NT2/D1 (cell line): Measurements from ENCODE around the gene ZSCAN23.

Experiments
- DNase-seq: peaks from one replicate; pipeline ENCODE4 v3.0.0-alpha.2; 2011; ENCODE audit warnings: low read depth, low spot score
- H3K27me3 ChIP-seq: 2 replicates; pipeline ENCODE4 v1.6.0; 2011; ENCODE audit warnings: mild to moderate bottlenecking; ENCODE audit not compliant: insufficient read length, insufficient read depth
- H3K36me3 ChIP-seq: 2 replicates; pipeline ENCODE4 v1.6.1; 2011; ENCODE audit warnings: mild to moderate bottlenecking, low read length, mixed read lengths; ENCODE audit not compliant: insufficient read depth, insufficient read length
- H3K4me1 ChIP-seq: 2 replicates; pipeline ENCODE4 v1.5.1; 2011; ENCODE audit not compliant: insufficient read depth, insufficient read length
- H3K4me3 ChIP-seq: 2 replicates; pipeline ENCODE4 v1.5.1; 2011; ENCODE audit warnings: low read depth; ENCODE audit not compliant: insufficient read length
- H3K9ac ChIP-seq: 2 replicates; pipeline ENCODE4 v1.6.0; 2011; ENCODE audit warnings: low read depth; ENCODE audit not compliant: insufficient read length
- H3K9me3 ChIP-seq: 2 replicates; pipeline ENCODE4 v1.5.1; 2011; ENCODE audit warnings: mild to moderate bottlenecking, low read length; ENCODE audit not compliant: insufficient read depth
- SUZ12 ChIP-seq: IDR thresholded peaks from 2 replicates; pipeline ENCODE4 v1.6.1; 2011; ENCODE audit not compliant: insufficient read length, insufficient read depth; ENCODE audit errors: extremely low read depth
- YY1 ChIP-seq: IDR thresholded peaks from 2 replicates; pipeline ENCODE4 v1.6.1; 2011; ENCODE audit not compliant: insufficient read length, insufficient read depth
- ZNF274 ChIP-seq: IDR thresholded peaks from 2 replicates; pipeline ENCODE4 v1.6.1; 2011; ENCODE audit warnings: mild to moderate bottlenecking, low read depth, low read length

Gene ZSCAN23

GRCh38 chr6:28384143-28384533 is 59.2 kb downstream of the ZSCAN23 start:
- Histone ChIP-seq H3K9me3 (peaks cover 12% of the 10 kb centered on the region; the same call in 1 of the 2 replicates), H3K27me3 (no peaks in the 10 kb centered on the region), H3K9ac (no peak overlapping the region), H3K4me3 (no peak overlapping the region), H3K4me1 (no peaks in the 10 kb centered on the region), H3K36me3 (peaks cover 51% of the 10 kb centered on the region)
- TF ChIP-seq ZNF274 (no peak), YY1 (no peak), SUZ12 (no peak)
- no peak for DNase-seq

DNA sequence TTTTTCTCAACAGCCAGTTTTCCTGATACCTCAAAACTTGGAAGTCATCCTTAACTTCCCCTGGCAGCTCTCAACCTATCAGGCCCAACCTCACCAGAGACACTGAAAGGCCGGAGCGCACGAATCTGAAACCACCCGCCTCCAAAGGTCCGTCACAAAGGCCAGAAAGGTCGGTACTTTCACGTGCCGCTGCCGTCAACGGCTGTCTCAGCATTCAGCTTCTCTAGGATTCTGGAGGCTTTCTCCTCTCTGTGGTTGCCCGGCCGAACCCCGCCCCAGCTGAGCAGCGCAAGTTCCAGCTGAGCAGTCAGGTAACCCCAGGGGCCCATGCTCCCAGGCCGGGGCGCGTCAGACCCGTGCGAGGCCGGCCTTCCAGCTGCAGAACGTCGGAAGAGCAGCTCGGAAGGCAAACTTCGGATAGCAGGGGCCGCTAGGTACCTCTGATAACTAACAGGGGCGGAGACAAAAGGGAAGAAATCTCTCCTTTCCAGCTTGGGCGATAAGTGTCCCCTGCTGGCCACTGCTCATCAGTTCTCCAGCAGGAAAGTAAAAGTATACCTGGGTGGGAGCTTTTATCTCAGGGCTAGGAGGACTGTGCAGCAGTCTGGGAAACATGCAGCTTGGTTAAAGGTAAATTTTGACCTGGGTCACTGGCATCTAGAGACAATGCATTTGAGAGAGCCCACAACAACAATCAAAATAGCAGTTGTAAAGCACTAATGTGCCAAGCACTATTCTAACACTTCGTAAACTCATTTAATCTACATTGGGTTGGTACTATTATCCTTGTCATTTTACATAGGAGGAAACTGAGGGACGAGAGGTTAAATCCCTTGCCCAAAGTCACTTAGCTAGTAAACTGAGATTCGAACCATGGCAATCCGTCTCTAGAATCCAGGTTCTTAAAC is 59.8 kb downstream of the ZSCAN23 start:
- H3K36me3 ChIP-seq: peaks cover 47% of the 10 kb centered on the region
- peak; percentile 72 for DNase-seq
- TF ChIP-seq YY1 (no peak), SUZ12 (no peak), ZNF274 (no peak)

More for the DNA sequence above, 59.8 kb downstream of the ZSCAN23 start:
- peak overlapping the region; percentile 30 for H3K4me3 ChIP-seq
- peak overlapping the region; percentile 59 for H3K9ac ChIP-seq
- no peaks in the 10 kb centered on the region for H3K4me1 ChIP-seq
- H3K27me3 ChIP-seq: no peaks in the 10 kb centered on the region
- peaks cover 18% of the 10 kb centered on the region for H3K9me3 ChIP-seq
